22Rv1 (cell line): ENCODE measurements around the gene WDR90.

Experiments used
- H3K27ac ChIP-seq: fragments of 450-650 bp; 2 replicates; pipeline ENCODE4 v1.5.1; 2017
- ZFX ChIP-seq: fragments of 450-650 bp; IDR thresholded peaks from 2 replicates; pipeline ENCODE4 v1.6.1; 2017; ENCODE audit warnings: antibody characterized with exemption, borderline replicate concordance
- TF ChIP-seq, protein P1 (sequence below): fragments of 450-650 bp; IDR thresholded peaks from 2 replicates; pipeline ENCODE4 v1.5.1; 2017; ENCODE audit warnings: mild to moderate bottlenecking

Gene WDR90

DNA sequence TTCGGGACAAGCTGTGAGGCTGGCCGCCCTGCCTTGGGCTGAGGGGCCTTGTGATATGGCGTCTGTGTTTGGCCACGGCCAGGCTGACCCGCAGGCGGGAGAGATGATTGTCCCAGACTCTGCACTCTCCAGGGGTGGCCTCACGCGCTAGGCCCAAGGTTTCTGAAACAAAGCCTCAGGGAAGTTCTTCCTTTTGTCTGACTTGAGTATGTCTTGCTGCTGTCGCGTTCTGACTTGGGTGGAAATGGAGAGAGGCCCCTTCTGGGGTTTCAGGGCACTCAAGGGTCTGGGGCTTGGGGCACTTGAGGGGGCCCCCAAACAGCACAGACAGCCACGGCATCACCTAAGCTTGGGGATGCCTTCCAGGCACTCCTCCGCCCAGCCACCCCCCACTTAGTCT, 61.9 kb downstream of the WDR90 start:
- TF ChIP-seq, protein P1, sequence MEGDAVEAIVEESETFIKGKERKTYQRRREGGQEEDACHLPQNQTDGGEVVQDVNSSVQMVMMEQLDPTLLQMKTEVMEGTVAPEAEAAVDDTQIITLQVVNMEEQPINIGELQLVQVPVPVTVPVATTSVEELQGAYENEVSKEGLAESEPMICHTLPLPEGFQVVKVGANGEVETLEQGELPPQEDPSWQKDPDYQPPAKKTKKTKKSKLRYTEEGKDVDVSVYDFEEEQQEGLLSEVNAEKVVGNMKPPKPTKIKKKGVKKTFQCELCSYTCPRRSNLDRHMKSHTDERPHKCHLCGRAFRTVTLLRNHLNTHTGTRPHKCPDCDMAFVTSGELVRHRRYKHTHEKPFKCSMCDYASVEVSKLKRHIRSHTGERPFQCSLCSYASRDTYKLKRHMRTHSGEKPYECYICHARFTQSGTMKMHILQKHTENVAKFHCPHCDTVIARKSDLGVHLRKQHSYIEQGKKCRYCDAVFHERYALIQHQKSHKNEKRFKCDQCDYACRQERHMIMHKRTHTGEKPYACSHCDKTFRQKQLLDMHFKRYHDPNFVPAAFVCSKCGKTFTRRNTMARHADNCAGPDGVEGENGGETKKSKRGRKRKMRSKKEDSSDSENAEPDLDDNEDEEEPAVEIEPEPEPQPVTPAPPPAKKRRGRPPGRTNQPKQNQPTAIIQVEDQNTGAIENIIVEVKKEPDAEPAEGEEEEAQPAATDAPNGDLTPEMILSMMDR, result no peak
- no peak for TF ChIP-seq ZFX
- H3K27ac ChIP-seq, result no peak overlapping the region

DNA sequence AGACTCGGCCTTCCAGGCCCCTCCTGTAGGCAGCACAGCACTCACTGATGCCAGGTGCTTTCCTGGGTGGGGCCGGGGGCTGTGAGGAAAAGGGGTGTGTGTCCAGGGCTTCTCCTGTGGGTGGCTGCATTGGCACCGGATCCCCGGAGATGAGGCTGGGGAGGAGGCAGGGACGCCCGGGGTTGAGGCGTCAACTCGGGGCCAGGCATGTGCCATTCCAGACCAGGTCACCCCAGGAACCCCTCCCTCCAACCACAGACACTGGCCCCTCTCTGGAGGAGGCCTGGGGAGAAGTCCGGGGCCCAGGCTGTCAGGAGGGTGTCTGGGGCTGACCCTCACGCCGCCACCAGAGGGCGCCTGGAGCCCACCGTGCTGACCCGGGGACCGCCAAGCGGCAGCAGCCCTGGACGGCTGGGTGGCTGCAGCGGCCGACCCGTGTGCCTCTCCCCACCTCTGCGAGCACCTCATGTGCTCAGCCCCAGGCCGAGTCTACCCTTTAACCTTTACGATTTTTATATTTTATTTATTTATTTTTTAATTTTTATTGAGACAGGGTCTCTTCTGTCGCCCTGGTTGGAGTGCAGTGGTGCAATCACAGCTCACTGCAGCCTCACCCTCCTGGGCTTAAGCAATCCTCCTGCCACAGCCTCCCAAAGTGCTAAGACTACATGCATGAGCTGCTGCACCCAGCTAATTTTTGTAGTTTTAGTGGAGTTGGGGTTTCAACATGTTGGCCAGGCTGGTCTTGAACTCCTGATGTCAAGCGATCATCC, 62.6 kb downstream of the WDR90 start:
- TF ChIP-seq ZFX, result no peak
- TF ChIP-seq, protein P1, result peak; percentile 95
- H3K27ac ChIP-seq, result no peak overlapping the region

DNA sequence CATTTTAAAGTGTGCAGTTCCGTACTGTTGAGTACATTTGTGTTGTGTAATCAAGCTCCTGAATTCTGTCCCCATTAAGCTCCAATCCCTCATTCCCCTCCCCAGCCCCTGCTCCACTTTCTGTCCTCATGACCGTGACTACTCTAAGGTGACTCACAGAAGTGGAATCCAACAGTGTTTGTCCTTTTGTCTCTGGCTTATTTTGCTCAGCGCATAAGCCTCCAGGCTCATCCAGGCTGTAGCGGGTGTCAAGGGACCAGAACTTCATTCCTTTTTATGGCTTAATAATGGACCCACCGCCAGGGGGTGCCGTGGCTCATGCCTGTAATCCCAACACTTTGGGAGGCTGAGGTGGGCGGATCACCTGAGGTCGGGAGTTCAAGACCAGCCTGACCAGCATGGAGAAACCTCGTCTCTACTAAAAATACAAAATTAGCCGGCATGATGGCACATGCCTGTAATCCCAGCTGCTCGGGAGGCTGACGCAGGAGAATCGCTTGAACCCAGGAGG, 63.6 kb downstream of the WDR90 start:
- TF ChIP-seq, protein P1, result peak; percentile 80
- H3K27ac ChIP-seq, result peak overlapping the region; percentile 42; the same call in 1 of the 2 replicates

DNA sequence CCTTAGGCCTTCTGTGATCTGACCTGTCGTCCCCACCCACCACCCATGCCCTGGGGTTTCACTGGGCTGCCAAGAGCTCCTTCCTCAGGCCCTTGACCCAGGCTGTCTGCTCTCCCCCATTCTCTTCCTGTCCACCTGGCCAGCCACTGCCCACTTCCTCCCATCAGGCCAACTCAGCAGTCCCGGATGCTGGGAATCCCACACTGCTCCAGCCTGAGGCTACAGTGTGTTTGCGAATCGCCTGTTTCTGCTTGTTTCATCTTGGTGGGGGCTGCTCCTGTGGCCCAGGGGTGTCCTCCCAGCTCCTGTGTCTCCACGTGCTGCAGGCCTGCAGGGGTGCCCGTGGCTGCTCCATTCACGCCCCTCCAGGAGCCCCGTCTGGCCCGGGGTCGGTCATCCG, 64.9 kb downstream of the WDR90 start:
- H3K27ac ChIP-seq, result peak overlapping the region; percentile 98
- TF ChIP-seq, protein P1, result no peak
- TF ChIP-seq ZFX, result no peak

DNA sequence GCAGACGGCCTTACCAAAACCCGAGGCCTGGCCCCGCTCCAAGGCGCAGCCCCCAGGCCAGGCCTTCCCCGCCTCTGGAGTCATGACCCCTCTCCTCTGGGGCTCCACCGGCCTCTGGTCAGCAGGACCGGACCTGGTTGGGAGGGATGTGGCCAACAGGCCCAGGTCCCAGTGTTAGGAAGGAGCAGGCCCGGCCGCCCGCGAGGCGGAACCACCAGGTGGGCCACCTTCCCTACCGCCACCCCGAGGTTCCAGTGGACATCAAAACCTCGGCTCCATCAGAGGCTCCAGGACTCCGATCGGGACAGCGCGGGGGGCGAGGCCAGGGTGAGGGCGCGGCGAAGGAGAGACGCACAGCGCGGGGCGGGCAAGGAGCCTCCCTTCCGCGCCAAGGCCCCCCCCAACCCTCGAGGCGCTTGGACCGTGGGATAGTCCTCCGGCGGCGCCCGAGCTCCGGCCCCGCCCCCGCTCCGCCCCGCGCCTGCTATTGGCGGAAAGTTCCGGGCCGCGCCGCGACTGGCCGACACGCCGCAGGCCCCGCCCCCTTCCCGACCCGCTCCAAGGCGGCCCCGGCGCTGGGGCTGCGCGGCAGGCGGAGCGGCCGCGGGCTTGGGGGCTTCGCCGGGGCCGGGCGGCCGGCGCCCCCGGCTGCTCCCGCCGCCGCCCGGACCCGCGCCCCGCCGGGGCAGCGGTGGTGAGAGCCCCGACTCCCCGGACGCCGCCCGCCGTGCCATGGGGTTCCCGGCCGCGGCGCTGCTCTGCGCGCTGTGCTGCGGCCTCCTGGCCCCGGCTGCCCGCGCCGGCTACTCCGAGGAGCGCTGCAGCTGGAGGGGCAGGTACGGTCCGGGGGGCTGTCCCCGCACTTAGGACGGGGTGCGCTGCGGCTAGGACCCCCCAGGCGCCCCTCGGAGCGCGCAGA, 65.7 kb downstream of the WDR90 start, which contains the start of gene METRN:
TSS of gene METRN (plus strand) at position 561 of the 919 bp plus-strand sequence. CDS start at position 733, 172 bp downstream.
- TF ChIP-seq, protein P1, result no peak
- TF ChIP-seq ZFX, result no peak
- peak within 1 kb of the TSS; percentile 98 for H3K27ac ChIP-seq

DNA sequence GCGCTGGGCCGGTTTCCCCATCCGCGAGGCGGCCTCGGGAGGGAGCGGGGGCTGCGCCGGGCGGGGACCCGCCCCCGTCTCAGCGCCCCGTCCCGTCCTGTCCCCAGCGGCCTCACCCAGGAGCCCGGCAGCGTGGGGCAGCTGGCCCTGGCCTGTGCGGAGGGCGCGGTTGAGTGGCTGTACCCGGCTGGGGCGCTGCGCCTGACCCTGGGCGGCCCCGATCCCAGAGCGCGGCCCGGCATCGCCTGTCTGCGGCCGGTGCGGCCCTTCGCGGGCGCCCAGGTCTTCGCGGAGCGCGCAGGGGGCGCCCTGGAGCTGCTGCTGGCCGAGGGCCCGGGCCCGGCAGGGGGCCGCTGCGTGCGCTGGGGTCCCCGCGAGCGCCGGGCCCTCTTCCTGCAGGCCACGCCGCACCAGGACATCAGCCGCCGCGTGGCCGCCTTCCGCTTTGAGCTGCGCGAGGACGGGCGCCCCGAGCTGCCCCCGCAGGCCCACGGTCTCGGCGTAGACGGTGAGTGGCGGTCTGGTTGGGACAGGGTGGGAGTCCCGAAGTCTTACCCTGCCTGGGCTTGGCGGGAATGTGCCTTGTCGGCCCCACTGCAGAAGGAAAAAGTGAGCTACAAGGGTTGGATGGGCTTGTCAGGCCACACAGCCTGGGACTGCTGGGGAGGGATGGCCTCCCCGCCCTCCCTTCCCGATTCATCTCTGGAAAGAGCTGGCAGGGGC, 66.5 kb downstream of the WDR90 start:
- peak overlapping the region; percentile 98 for H3K27ac ChIP-seq
- TF ChIP-seq, protein P1, result peak; percentile 68
- TF ChIP-seq ZFX, result no peak
